H1 (cell line): ENCODE results near the gene FBXL5. TPM values are rescaled to one million over a fixed set of nuclear protein-coding genes. Genes with fewer than 3 reads are reported as not detected.

Experiments
- CTCF ChIA-PET: fragments of 300-600 bp; sonication (Branson Sonifier 250); formaldehyde crosslinking; loops from one replicate; lab custom pipeline; 2021; ENCODE audit not compliant: partially characterized antibody; lab: Charles Lee
- POLR2A ChIA-PET: fragments of 300-600 bp; sonication (Branson Sonifier 250); formaldehyde crosslinking; loops from one replicate; lab custom pipeline; 2021; ENCODE audit warnings: inconsistent platforms; ENCODE audit not compliant: partially characterized antibody; lab: Charles Lee
- DNase-seq, 2 experiments: peaks; one replicate each; pipeline versions ENCODE4 v3.0.0 to v3.0.0-alpha.2; 2010 to 2022; ENCODE audit warnings: low spot score in 2 of 2, low read depth in 1 of 2, mixed read lengths in 1 of 2
- FAIRE-seq: peaks from 2 replicates; lab custom pipeline; 2011; peaks lifted over from hg19 to GRCh38; lab: Jason Lieb, UNC
- H2AFZ ChIP-seq: 2 replicates; pipeline ENCODE4 v1.8.1; 2012; ENCODE audit warnings: low read length, inconsistent platforms
- H2AK5ac ChIP-seq: 2 replicates; pipeline ENCODE4 v1.6.1; 2013; ENCODE audit warnings: low read depth, low read length
- H2BK120ac ChIP-seq: replicated peaks from 2 replicates; pipeline ENCODE3; 2013; ENCODE audit warnings: low read depth, low read length, inconsistent platforms
- H2BK12ac ChIP-seq: 2 replicates; pipeline ENCODE4 v1.6.1; 2013; ENCODE audit warnings: low read depth, low read length
- H2BK15ac ChIP-seq: 2 replicates; pipeline ENCODE4 v1.6.1; 2013; ENCODE audit warnings: low read length
- H2BK20ac ChIP-seq: 2 replicates; pipeline ENCODE4 v1.6.1; 2013; ENCODE audit warnings: low read length
- H2BK5ac ChIP-seq: 2 replicates; pipeline ENCODE4 v1.6.1; 2013; ENCODE audit warnings: low read depth, low read length
- H3K14ac ChIP-seq: 2 replicates; pipeline ENCODE4 v1.6.1; 2013; ENCODE audit warnings: inconsistent platforms; ENCODE audit not compliant: insufficient read length
- H3K18ac ChIP-seq: 2 replicates; pipeline ENCODE4 v1.6.1; 2013; ENCODE audit warnings: low read length; ENCODE audit errors: extremely low read depth
- H3K23ac ChIP-seq: 2 replicates; pipeline ENCODE4 v1.6.1; 2013; ENCODE audit warnings: inconsistent platforms; ENCODE audit not compliant: insufficient read length
- H3K23me2 ChIP-seq: 2 replicates; pipeline ENCODE4 v1.6.1; 2013; ENCODE audit warnings: low read depth, low read length
- H3K27ac ChIP-seq: 2 replicates; pipeline ENCODE4 v1.6.1; 2011; ENCODE audit warnings: low read depth, low read length, inconsistent platforms
- H3K27me3 ChIP-seq, 4 experiments: replicated peaks in 1 of 4; 1 replicate in 1 of 4; 2 replicates in 3 of 4; pipeline versions ENCODE4 v1.6.1 to v1.8.1; 2011 to 2013; ENCODE audit warnings: low read length in 3 of 4, mild to moderate bottlenecking in 3 of 4, inconsistent platforms in 2 of 4, mixed read lengths in 2 of 4, moderate library complexity in 1 of 4; ENCODE audit not compliant: control insufficient read depth in 3 of 4, insufficient read depth in 3 of 4; ENCODE audit errors: extremely low read depth in 1 of 4
- H3K36me3 ChIP-seq, 4 experiments: 2 replicates each; pipeline versions ENCODE4 v1.6.1 to v1.8.1; 2011 to 2013; ENCODE audit warnings: mild to moderate bottlenecking in 4 of 4, low read length in 3 of 4, moderate library complexity in 2 of 4, control low read depth in 1 of 4, inconsistent platforms in 1 of 4; ENCODE audit not compliant: insufficient read depth in 4 of 4, control insufficient read depth in 2 of 4
- H3K4ac ChIP-seq: replicated peaks from 2 replicates; pipeline ENCODE3; 2013; ENCODE audit warnings: low read length, low read depth, mixed read lengths, inconsistent platforms; ENCODE audit not compliant: insufficient read length
- H3K4me1 ChIP-seq, 4 experiments: replicated peaks in 1 of 4; 1 replicate in 1 of 4; 2 replicates in 3 of 4; pipeline versions ENCODE4 v1.6.1 to v1.8.1; 2011 to 2013; ENCODE audit warnings: low read length in 3 of 4, inconsistent platforms in 2 of 4, mixed read lengths in 1 of 4; ENCODE audit not compliant: insufficient read depth in 4 of 4, control insufficient read depth in 3 of 4
- H3K4me2 ChIP-seq, 2 experiments: 2 replicates each; pipeline versions ENCODE4 v1.6.1 to v1.8.1; 2011 to 2013; ENCODE audit warnings: low read depth in 2 of 2, low read length in 2 of 2, control low read depth in 1 of 2, inconsistent platforms in 1 of 2, mild to moderate bottlenecking in 1 of 2; ENCODE audit not compliant: insufficient read depth in 1 of 2
- H3K4me3 ChIP-seq, 4 experiments: fragments of 200-600, 300-600 bp in 1 of 4; sonication (generic), shearing (Covaris generic), sonication (Bioruptor Twin) in 1 of 4; 2 replicates each; pipeline versions ENCODE4 v1.5.1 to v1.8.1; 2011 to 2016; ENCODE audit warnings: low read length in 4 of 4, low read depth in 3 of 4, control low read depth in 2 of 4, inconsistent platforms in 2 of 4, mild to moderate bottlenecking in 2 of 4, mixed read lengths in 1 of 4, moderate library complexity in 1 of 4; ENCODE audit not compliant: insufficient read depth in 2 of 4; ENCODE audit errors: extremely low read depth in 1 of 4
- H3K56ac ChIP-seq: replicated peaks from 2 replicates; pipeline ENCODE3; 2013; ENCODE audit warnings: low read depth, mild to moderate bottlenecking, mixed read lengths, low read length, inconsistent platforms; ENCODE audit not compliant: insufficient read length
- H3K79me1 ChIP-seq: 2 replicates; pipeline ENCODE4 v1.6.1; 2013; ENCODE audit warnings: low read depth, low read length, control low read depth
- H3K79me2 ChIP-seq, 2 experiments: 2 replicates each; pipeline versions ENCODE4 v1.6.1 to v1.8.1; 2012 to 2013; ENCODE audit warnings: low read length in 2 of 2, mild to moderate bottlenecking in 2 of 2, inconsistent platforms in 1 of 2; ENCODE audit not compliant: insufficient read depth in 2 of 2, control insufficient read depth in 1 of 2
- H3K9ac ChIP-seq, 4 experiments: replicated peaks in 1 of 4; 1 replicate in 1 of 4; 2 replicates in 3 of 4; pipeline versions ENCODE4 v1.6.1 to v1.8.1; 2011 to 2013; ENCODE audit warnings: low read depth in 3 of 4, low read length in 3 of 4, control low read depth in 2 of 4, mild to moderate bottlenecking in 2 of 4, moderate library complexity in 2 of 4, inconsistent platforms in 1 of 4; ENCODE audit errors: extremely low read depth in 1 of 4
- H3K9me3 ChIP-seq, 2 experiments: 2 replicates each; pipeline versions ENCODE4 v1.6.1 to v1.8.1; 2012 to 2013; ENCODE audit warnings: mild to moderate bottlenecking in 2 of 2, moderate library complexity in 2 of 2, control low read depth in 1 of 2, inconsistent platforms in 1 of 2, low read depth in 1 of 2, low read length in 1 of 2, mixed read lengths in 1 of 2; ENCODE audit not compliant: insufficient read depth in 2 of 2
- H4K20me1 ChIP-seq, 2 experiments: replicated peaks in 1 of 2; 2 replicates each; pipeline versions ENCODE3 to v1.8.1; 2011 to 2013; ENCODE audit warnings: inconsistent platforms in 2 of 2, low read length in 2 of 2, mild to moderate bottlenecking in 1 of 2; ENCODE audit not compliant: insufficient read depth in 2 of 2, control insufficient read depth in 1 of 2
- H4K5ac ChIP-seq: 2 replicates; pipeline ENCODE4 v1.6.1; 2013; ENCODE audit warnings: low read length, low read depth, mixed read lengths, inconsistent platforms; ENCODE audit not compliant: insufficient read length
- H4K8ac ChIP-seq: 2 replicates; pipeline ENCODE4 v1.8.0; 2013; ENCODE audit warnings: mild to moderate bottlenecking, moderate library complexity, low read length, inconsistent platforms; ENCODE audit not compliant: insufficient read depth; ENCODE audit errors: extremely low read depth
- H4K91ac ChIP-seq: replicated peaks from 2 replicates; pipeline ENCODE3; 2013; ENCODE audit warnings: low read length, mixed read lengths, inconsistent platforms; ENCODE audit not compliant: insufficient read length
- CTCF ChIP-seq, 3 experiments: IDR thresholded peaks; 1 replicate in 2 of 3; 2 replicates in 1 of 3; pipeline versions ENCODE4 v1.5.1 to v1.6.1; 2011; ENCODE audit warnings: low read length in 3 of 3, mild to moderate bottlenecking in 3 of 3, inconsistent platforms in 2 of 3, low read depth in 1 of 3, moderate library complexity in 1 of 3; ENCODE audit not compliant: insufficient read depth in 1 of 3; ENCODE audit errors: control extremely low read depth in 1 of 3
- HDAC6 ChIP-seq: IDR thresholded peaks from one replicate; pipeline ENCODE4 v1.7.1; 2012; ENCODE audit warnings: low read depth, mild to moderate bottlenecking, inconsistent platforms, low read length, moderate library complexity
- JUN ChIP-seq: IDR thresholded peaks from 2 replicates; pipeline ENCODE4 v1.6.1; 2011; ENCODE audit warnings: low read depth, mild to moderate bottlenecking, improper control_type of control experiment, low read length
- KDM1A ChIP-seq: fragments of 200-600, 300-600 bp; sonication (generic); IDR thresholded peaks from 2 replicates; pipeline ENCODE4 v1.7.1; 2016; ENCODE audit warnings: mild to moderate bottlenecking, low read length, borderline replicate concordance
- PHF8 ChIP-seq: fragments of 200-600 bp; sonication (generic); conservative IDR thresholded peaks from 2 replicates; pipeline ENCODE4 v1.7.1; 2012; ENCODE audit warnings: low read depth, mild to moderate bottlenecking, inconsistent platforms, low read length, moderate library complexity
- SIRT6 ChIP-seq: IDR thresholded peaks from one replicate; pipeline ENCODE4 v1.7.1; 2012; ENCODE audit warnings: low read length, inconsistent platforms
- SP4 ChIP-seq: IDR thresholded peaks from 2 replicates; pipeline ENCODE4 v1.6.1; 2012; ENCODE audit warnings: low read length, inconsistent platforms
- ZNF274 ChIP-seq: IDR thresholded peaks from 2 replicates; pipeline ENCODE4 v1.7.0; 2012; ENCODE audit warnings: low read length, borderline replicate concordance; ENCODE audit errors: extremely low read depth
- WGBS, 2 experiments: shearing (Covaris generic) in 1 of 2; methylation state at CpG; one replicate each; pipeline versions ENCODE4 v1.1.6 to v1.1.7; 2013 to 2015; ENCODE audit warnings: low lambda C conversion rate in 2 of 2, mixed read lengths in 2 of 2, inconsistent platforms in 1 of 2, low coverage in 1 of 2, missing lambda C conversion rate in 1 of 2; ENCODE audit not compliant: insufficient replicate concordance in 2 of 2, insufficient coverage in 1 of 2, insufficient read length in 1 of 2; ENCODE audit errors: extremely low coverage in 1 of 2, missing lambda C conversion rate in 1 of 2; 5-methylcytosine and 5-hydroxymethylcytosine counted together
- polyA plus RNA-seq, 7 experiments: library from polyadenylated mRNA; depleted of rRNA in 3 of 7; stranded (reverse) in 5 of 7; unstranded in 2 of 7; fragments of >200 nt in 5 of 7; fragments of 200-250 nt in 2 of 7; gene quantifications; 1 replicate in 5 of 7; 2 replicates in 1 of 7; 4 replicates in 1 of 7; pipeline versions ENCODE4 v1.2.1 to v1.2.3, GENCODE V29; 2011 to 2013; ENCODE audit warnings: missing spikeins in 2 of 7, mixed read lengths in 2 of 7
- total RNA-seq: library from RNA; stranded (reverse); fragmentation: NEBNext Ultra II Directional; extraction: Animal tissue kit (Norgen Biotek cat#: 25700); gene quantifications from 2 replicates; pipeline ENCODE4 v1.2.1, GENCODE V29; 2021

FBXL5 gene
- total and polyA plus RNA-seq, 2 of the 8 experiments (the other 6 are each of a cell fraction or from before 2014, with no cell fraction given): 34.6 to 62.7 TPM

GRCh38 chr4:15681372-15682241 is 26.4 kb upstream of the FBXL5 start, which contains the start of gene FAM200B:
Gene FAM200B, plus strand, starts transcription at chr4:15681827. Its CDS starts 5,151 bp downstream, at chr4:15686978.
- no peak for FAIRE-seq
- TF ChIP-seq JUN (no peak), PHF8 (peak; percentile 83), SIRT6 (no peak), SP4 (peak; percentile 89; the same call in 1 of the 2 replicates), CTCF (IDR thresholded peaks at IDR 0.05; ENCODE audit: control extremely low read depth in 1 of 3, insufficient read depth in 1 of 3, low read depth in 1 of 3, low read length in 3 of 3) (peak in 1 of 3 experiments; percentile 26; a peak in 1 of 4 replicates), HDAC6 (no peak), KDM1A (no peak), ZNF274 (no peak)

More at GRCh38 chr4:15681372-15682241, 26.4 kb upstream of the FBXL5 start, which contains the start of gene FAM200B:
- 1% methylated on average over 56 of the region's 56 CpGs; no CpG with 5 or more reads in 1 of the 2 experiments for WGBS, 2 experiments
- Histone ChIP-seq H3K36me3 (peaks cover 2 to 5% (median 3%) of the 10 kb centered on the region in 4 experiments; a peak in 4 of 8 replicates), H3K27me3 (no peaks in the 10 kb centered on the region), H4K20me1 (peaks cover 0 to 3% of the 10 kb centered on the region in 2 experiments), H3K23ac (no peak within 1 kb of the TSS), H3K79me1 (no peaks in the 10 kb centered on the region; the same call in 1 of the 2 replicates), H2BK120ac (no peak within 1 kb of the TSS), H2BK5ac (peak within 1 kb of the TSS; percentile 89), H3K56ac (peak within 1 kb of the TSS; percentile 94), H3K9me3 (no peaks in the 10 kb centered on the region), H2BK20ac (no peak within 1 kb of the TSS), H4K5ac (peak within 1 kb of the TSS; percentile 91), H2BK15ac (no peak within 1 kb of the TSS), H3K79me2 (peaks cover 3 to 69% of the 10 kb centered on the region in 2 experiments; a peak in 3 of 4 replicates), H3K23me2 (peaks cover 3% of the 10 kb centered on the region), H3K14ac (no peak within 1 kb of the TSS), H3K4me2 (peak within 1 kb of the TSS; percentile 79 to 98), H3K4me1 (peaks cover 2 to 15% (median 12%) of the 10 kb centered on the region in 4 experiments; a peak in 4 of 7 replicates), H3K4me3 (peak within 1 kb of the TSS; percentile 86 to 97 (median 91)), H2AK5ac (no peak within 1 kb of the TSS), H3K9ac (peak within 1 kb of the TSS; percentile 78 to 97 (median 94)), H4K91ac (peak within 1 kb of the TSS; percentile 70), H2AFZ (0 out of 2 replicates have a peak within 1 kb of the TSS, but pooled peaks have one; percentile 73), H3K4ac (peak within 1 kb of the TSS; percentile 22), H4K8ac (peak within 1 kb of the TSS; percentile 97; the same call in 1 of the 2 replicates), H2BK12ac (no peak within 1 kb of the TSS), H3K27ac (peak within 1 kb of the TSS; percentile 91), H3K18ac (peak within 1 kb of the TSS; percentile 91)
- POLR2A ChIA-PET: interaction anchor here (1.0 to 4.0 kb wide), 12 partner anchors 10 to 76 kb away, joined by 3 to 64 read pairs (median 6); partner anchors contain the start of genes BST1 and FBXL5
- peak; percentile 99 to 100 for DNase-seq
- CTCF ChIA-PET: interaction anchor here (0.6 to 1.6 kb wide), 7 partner anchors 12 to 50 kb away, joined by 3 to 6 read pairs (median 3); no protein-coding TSS in a partner anchor
